Measurements from ENCODE around the gene S100A5.
A peak's percentile ranks its signal among the peaks of the same experiment; 100 is the strongest.

Gene S100A5

GRCh38 chr1:153568367-153569099 is 27.8 kb upstream of the S100A5 start (continued):
- TF ChIP-seq ATF2 (tag by site-specific recombination; IDR thresholded peaks at IDR 0.05; ENCODE audit: low read depth) (no peak), ZNF416 (tag by site-specific recombination; IDR thresholded peaks at IDR 0.05) (no peak), ZBTB20 (tag by site-specific recombination; IDR thresholded peaks at IDR 0.05) (no peak), ZNF140 (tag by site-specific recombination; IDR thresholded peaks at IDR 0.05) (no peak), ZBTB1 (tag by site-specific recombination; IDR thresholded peaks at IDR 0.05) (no peak), GLIS2 (tag by site-specific recombination; IDR thresholded peaks at IDR 0.05) (no peak), ZBTB49 (tag by site-specific recombination; IDR thresholded peaks at IDR 0.05; ENCODE audit: low read depth) (no peak), ZNF37A (tag by site-specific recombination; IDR thresholded peaks at IDR 0.05) (no peak), HIC1 (tag by site-specific recombination; IDR thresholded peaks at IDR 0.05) (0 out of 2 replicates have a peak, but pooled peaks have one; percentile 53), ZNF529 (tag by site-specific recombination; IDR thresholded peaks at IDR 0.05; ENCODE audit: insufficient replicate concordance) (no peak), ZSCAN4 (tag by site-specific recombination; IDR thresholded peaks at IDR 0.05) (no peak), EGR2 (tag by site-specific recombination; IDR thresholded peaks at IDR 0.05; ENCODE audit: low read depth) (no peak), ZNF510 (tag by site-specific recombination; IDR thresholded peaks at IDR 0.05; ENCODE audit: insufficient replicate concordance) (no peak), ZNF18 (tag by site-specific recombination; IDR thresholded peaks at IDR 0.05) (no peak), ZFP41 (tag by site-specific recombination; IDR thresholded peaks at IDR 0.05; ENCODE audit: borderline replicate concordance) (no peak), ZNF311 (tag by site-specific recombination; IDR thresholded peaks at IDR 0.05; ENCODE audit: borderline replicate concordance) (no peak), ZNF23 (tag by site-specific recombination; IDR thresholded peaks at IDR 0.05; ENCODE audit: borderline replicate concordance) (no peak), ZBTB48 (tag by site-specific recombination; IDR thresholded peaks at IDR 0.05) (peak; percentile 12; the same call in 1 of the 2 replicates), ZNF221 (tag by site-specific recombination; IDR thresholded peaks at IDR 0.05; ENCODE audit: borderline replicate concordance) (no peak), ZNF692 (tag by site-specific recombination; IDR thresholded peaks at IDR 0.05) (0 out of 2 replicates have a peak, but pooled peaks have one; percentile 54), SP2 (tag by site-specific recombination; IDR thresholded peaks at IDR 0.05) (0 out of 2 replicates have a peak, but pooled peaks have one; percentile 5), ZNF114 (tag by site-specific recombination; IDR thresholded peaks at IDR 0.05) (no peak), ZFP69B (tag by site-specific recombination; IDR thresholded peaks at IDR 0.05) (no peak), ZBTB17 (tag by site-specific recombination; IDR thresholded peaks at IDR 0.05) (peak; percentile 65), ZNF324 (tag by site-specific recombination; IDR thresholded peaks at IDR 0.05) (no peak), ZNF585B (tag by site-specific recombination; IDR thresholded peaks at IDR 0.05) (no peak), MZF1 (tag by site-specific recombination; IDR thresholded peaks at IDR 0.05; ENCODE audit: borderline replicate concordance) (no peak), ZXDB (tag by site-specific recombination; IDR thresholded peaks at IDR 0.05) (no peak)
